Transverse colon (tissue), 4 donors: ENCODE results near the gene ZNF628. TPM values are rescaled to one million over a fixed set of nuclear protein-coding genes. Genes with fewer than 3 reads are reported as not detected.

ENCODE experiments used
- DNase-seq: peaks from one replicate; pipeline ENCODE4 v3.0.0-alpha.2; 2019
- H3K27ac ChIP-seq, 4 donors: fragments of 200-600 bp; sonication (generic); 2 replicates each; pipeline ENCODE4 v1.5.1; 2016 to 2018; ENCODE audit warnings: inconsistent platforms in 4 of 4
- H3K27me3 ChIP-seq: fragments of 200-600 bp; sonication (generic); 2 replicates; pipeline ENCODE4 v1.5.1; 2017; ENCODE audit warnings: inconsistent platforms
- H3K36me3 ChIP-seq, 4 donors: fragments of 200-600 bp; sonication (generic); 2 replicates each; pipeline ENCODE4 v1.5.1; 2017 to 2019; ENCODE audit warnings: inconsistent platforms in 4 of 4
- H3K4me1 ChIP-seq, 4 donors: fragments of 200-600 bp; sonication (generic); 2 replicates each; pipeline ENCODE4 v1.5.1; 2017 to 2020; ENCODE audit warnings: inconsistent platforms in 4 of 4
- H3K4me3 ChIP-seq, 4 donors: fragments of 200-600 bp; sonication (generic); 1 replicate in 1 of 4; 2 replicates in 3 of 4; pipeline versions ENCODE4 v1.5.1 to v1.6.1; 2017 to 2019; ENCODE audit warnings: inconsistent platforms in 4 of 4
- H3K9me3 ChIP-seq, 2 donors: fragments of 200-600 bp; sonication (generic); 2 replicates each; pipeline ENCODE4 v1.5.1; 2017 to 2019; ENCODE audit warnings: inconsistent platforms in 2 of 2
- CTCF ChIP-seq, 5 experiments: fragments of 200-600 bp in 3 of 5; fragments of 450-650 bp in 2 of 5; sonication (generic) in 3 of 5; IDR thresholded peaks; 1 replicate in 2 of 5; 2 replicates in 3 of 5; pipeline ENCODE4 v1.5.1; 2016 to 2017; ENCODE audit warnings: antibody characterized with exemption in 5 of 5, inconsistent platforms in 3 of 5, mild to moderate bottlenecking in 2 of 5, moderate library complexity in 1 of 5
- EP300 ChIP-seq: sonication (generic); formaldehyde crosslinking; IDR thresholded peaks from one replicate; pipeline ENCODE4 v1.6.1; 2017; ENCODE audit warnings: antibody characterized with exemption, low read depth
- POLR2A ChIP-seq: fragments of 450-650 bp; IDR thresholded peaks from one replicate; pipeline ENCODE4 v1.6.1; 2016; ENCODE audit warnings: antibody characterized with exemption, mild to moderate bottlenecking, moderate library complexity
- POLR2AphosphoS5 ChIP-seq, 3 donors: sonication (generic); formaldehyde crosslinking; IDR thresholded peaks; one replicate each; pipeline ENCODE4 v1.6.1; 2016; ENCODE audit warnings: antibody characterized with exemption in 3 of 3
- WGBS, 2 donors: methylation state at CpG; one replicate each; pipeline ENCODE4 v1.1.5; 2018; ENCODE audit warnings: low coverage in 1 of 2; 5-methylcytosine and 5-hydroxymethylcytosine counted together
- in situ Hi-C, 4 donors: fragments of 200-750 bp; cut with MboI; loops; one replicate each; pipeline versions ENCODE4 v1.15.0 to v1.15.1; 2017; ENCODE audit warnings: low sequenced_read_pairs in 3 of 4, low pct_ligation_motif_present in 1 of 4, low pct_unique_long_range_greater_than_20kb in 1 of 4
- intact Hi-C: fragments of 100-400 bp; cut with DNase I; formaldehyde crosslinking; loops from one replicate; pipeline ENCODE4 v1.15.1; 2023; ENCODE audit warnings: low total_unique reads
- total RNA-seq, 4 donors: library from RNA; depleted of rRNA; stranded (reverse); fragments of >200 nt; gene quantifications; one replicate each; pipeline ENCODE4 v1.1.0, GENCODE V29; 2016

ZNF628 gene
- total RNA-seq, 4 donors from 2014 or later, result 5.9 to 7.6 (median 6.4) TPM

- Histone ChIP-seq H3K27me3 (no peaks in the 10 kb centered on the region), H3K4me1 (peaks cover 3 to 7% (median 5%) of the 10 kb centered on the region in 4 donors), H3K9me3 (no peaks in the 10 kb centered on the region), H3K27ac (no peak overlapping the region), H3K36me3 (no peaks in the 10 kb centered on the region), H3K4me3 (no peak overlapping the region)
- in situ Hi-C loops, result no loop called here
- TF ChIP-seq CTCF (IDR thresholded peaks at IDR 0.05) (peak; percentile 91 to 100 (median 99)), POLR2AphosphoS5 (IDR thresholded peaks at IDR 0.05) (no peak), EP300 (no peak)
- peak; percentile 75 for DNase-seq
- WGBS, 2 donors, result 33 to 59% methylated on average over 8 to 29 of the region's 29 CpGs
- intact Hi-C loops, result loop anchor here (2.0 kb wide), 1 partner anchor 37 kb away; no protein-coding TSS in a partner anchor
Observed at GRCh38 chr19:55467236-55468053, 9.0 kb upstream of the ZNF628 start.

GRCh38 chr19:55468054-55468393 is 8.4 kb upstream of the ZNF628 start:
- no peaks in the 10 kb centered on the region for H3K27me3 ChIP-seq
- H3K4me3 ChIP-seq, result no peak overlapping the region
- WGBS, 2 donors, result 23% methylated on average over 4 of the region's 4 CpGs; no CpG with 5 or more reads in 1 of the 2 donors
- no peaks in the 10 kb centered on the region for H3K9me3 ChIP-seq
- peaks cover 3 to 5% (median 3%) of the 10 kb centered on the region in 4 donors for H3K4me1 ChIP-seq
- TF ChIP-seq EP300, result no peak
- TF ChIP-seq CTCF (IDR thresholded peaks at IDR 0.05), result peak in 2 of 5 experiments; percentile 19 to 41
- in situ Hi-C loops (no loop called here), intact Hi-C loops (no loop called here)
- H3K27ac ChIP-seq, result no peak overlapping the region
- DNase-seq, result no peak
- H3K36me3 ChIP-seq, result no peaks in the 10 kb centered on the region

GRCh38 chr19:55471266-55471665 is 5.2 kb upstream of the ZNF628 start:
- in situ Hi-C loops (no loop called here), intact Hi-C loops (no loop called here)
- no peak overlapping the region for H3K4me3 ChIP-seq
- TF ChIP-seq POLR2A, result no peak
- no peak for TF ChIP-seq CTCF (IDR thresholded peaks at IDR 0.05)
- TF ChIP-seq EP300, result no peak
- no peaks in the 10 kb centered on the region for H3K36me3 ChIP-seq
- no peaks in the 10 kb centered on the region for H3K9me3 ChIP-seq
- no peaks in the 10 kb centered on the region for H3K27me3 ChIP-seq
- H3K27ac ChIP-seq, result no peak overlapping the region
- 51 to 69% methylated on average over 7 to 13 of the region's 13 CpGs for WGBS, 2 donors
- DNase-seq, result no peak
- peaks cover 5 to 8% (median 8%) of the 10 kb centered on the region in 4 donors for H3K4me1 ChIP-seq

- no peak overlapping the region for H3K27ac ChIP-seq
- H3K4me3 ChIP-seq, result no peak overlapping the region
- WGBS, 2 donors, result 60 to 84% methylated on average over 2 to 8 of the region's 8 CpGs
- intact Hi-C loops, result no loop called here
- DNase-seq, result no peak
- peaks cover 7 to 13% (median 9%) of the 10 kb centered on the region in 4 donors for H3K4me1 ChIP-seq
- in situ Hi-C loops, result no loop called here
- no peaks in the 10 kb centered on the region for H3K9me3 ChIP-seq
- no peaks in the 10 kb centered on the region for H3K27me3 ChIP-seq
- TF ChIP-seq POLR2A (no peak), POLR2AphosphoS5 (IDR thresholded peaks at IDR 0.05) (no peak), EP300 (no peak), CTCF (IDR thresholded peaks at IDR 0.05) (no peak)
- H3K36me3 ChIP-seq, result no peaks in the 10 kb centered on the region
Observed at GRCh38 chr19:55472463-55472862, 4.0 kb upstream of the ZNF628 start.
